ENCODE results near the gene COQ3.

DNA sequence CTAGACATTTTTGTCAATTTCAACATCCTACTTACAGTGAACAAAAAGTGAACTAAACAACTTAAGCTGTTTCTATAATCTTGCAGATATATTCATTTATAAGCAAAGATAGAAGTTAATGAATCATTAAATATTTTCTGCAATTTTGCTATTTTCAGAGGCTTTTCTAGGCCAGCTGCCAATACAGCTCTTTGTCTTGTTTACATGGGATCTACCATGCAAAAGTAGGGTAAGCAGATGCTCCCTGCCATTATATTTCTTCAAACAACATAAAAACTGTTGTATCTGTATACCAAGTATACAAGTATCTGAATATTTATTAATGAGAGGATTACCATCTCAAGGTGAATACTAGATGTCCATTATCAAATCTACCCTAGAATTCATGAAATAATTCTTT lies 15.7 kb upstream of the COQ3 start:
- TF ChIP-seq, protein P1, sequence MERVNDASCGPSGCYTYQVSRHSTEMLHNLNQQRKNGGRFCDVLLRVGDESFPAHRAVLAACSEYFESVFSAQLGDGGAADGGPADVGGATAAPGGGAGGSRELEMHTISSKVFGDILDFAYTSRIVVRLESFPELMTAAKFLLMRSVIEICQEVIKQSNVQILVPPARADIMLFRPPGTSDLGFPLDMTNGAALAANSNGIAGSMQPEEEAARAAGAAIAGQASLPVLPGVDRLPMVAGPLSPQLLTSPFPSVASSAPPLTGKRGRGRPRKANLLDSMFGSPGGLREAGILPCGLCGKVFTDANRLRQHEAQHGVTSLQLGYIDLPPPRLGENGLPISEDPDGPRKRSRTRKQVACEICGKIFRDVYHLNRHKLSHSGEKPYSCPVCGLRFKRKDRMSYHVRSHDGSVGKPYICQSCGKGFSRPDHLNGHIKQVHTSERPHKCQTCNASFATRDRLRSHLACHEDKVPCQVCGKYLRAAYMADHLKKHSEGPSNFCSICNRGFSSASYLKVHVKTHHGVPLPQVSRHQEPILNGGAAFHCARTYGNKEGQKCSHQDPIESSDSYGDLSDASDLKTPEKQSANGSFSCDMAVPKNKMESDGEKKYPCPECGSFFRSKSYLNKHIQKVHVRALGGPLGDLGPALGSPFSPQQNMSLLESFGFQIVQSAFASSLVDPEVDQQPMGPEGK (CRISPR knock-in tag; IDR thresholded peaks at IDR 0.05; ENCODE audit: borderline replicate concordance), result no peak
- TF ChIP-seq BACH2 (CRISPR knock-in tag; IDR thresholded peaks at IDR 0.05; ENCODE audit: borderline replicate concordance), result no peak
- TF ChIP-seq, protein P2, sequence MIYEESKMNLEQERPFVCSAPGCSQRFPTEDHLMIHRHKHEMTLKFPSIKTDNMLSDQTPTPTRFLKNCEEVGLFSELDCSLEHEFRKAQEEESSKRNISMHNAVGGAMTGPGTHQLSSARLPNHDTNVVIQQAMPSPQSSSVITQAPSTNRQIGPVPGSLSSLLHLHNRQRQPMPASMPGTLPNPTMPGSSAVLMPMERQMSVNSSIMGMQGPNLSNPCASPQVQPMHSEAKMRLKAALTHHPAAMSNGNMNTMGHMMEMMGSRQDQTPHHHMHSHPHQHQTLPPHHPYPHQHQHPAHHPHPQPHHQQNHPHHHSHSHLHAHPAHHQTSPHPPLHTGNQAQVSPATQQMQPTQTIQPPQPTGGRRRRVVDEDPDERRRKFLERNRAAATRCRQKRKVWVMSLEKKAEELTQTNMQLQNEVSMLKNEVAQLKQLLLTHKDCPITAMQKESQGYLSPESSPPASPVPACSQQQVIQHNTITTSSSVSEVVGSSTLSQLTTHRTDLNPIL (CRISPR knock-in tag; IDR thresholded peaks at IDR 0.05; ENCODE audit: low read depth), result no peak
- TF ChIP-seq, protein P3, sequence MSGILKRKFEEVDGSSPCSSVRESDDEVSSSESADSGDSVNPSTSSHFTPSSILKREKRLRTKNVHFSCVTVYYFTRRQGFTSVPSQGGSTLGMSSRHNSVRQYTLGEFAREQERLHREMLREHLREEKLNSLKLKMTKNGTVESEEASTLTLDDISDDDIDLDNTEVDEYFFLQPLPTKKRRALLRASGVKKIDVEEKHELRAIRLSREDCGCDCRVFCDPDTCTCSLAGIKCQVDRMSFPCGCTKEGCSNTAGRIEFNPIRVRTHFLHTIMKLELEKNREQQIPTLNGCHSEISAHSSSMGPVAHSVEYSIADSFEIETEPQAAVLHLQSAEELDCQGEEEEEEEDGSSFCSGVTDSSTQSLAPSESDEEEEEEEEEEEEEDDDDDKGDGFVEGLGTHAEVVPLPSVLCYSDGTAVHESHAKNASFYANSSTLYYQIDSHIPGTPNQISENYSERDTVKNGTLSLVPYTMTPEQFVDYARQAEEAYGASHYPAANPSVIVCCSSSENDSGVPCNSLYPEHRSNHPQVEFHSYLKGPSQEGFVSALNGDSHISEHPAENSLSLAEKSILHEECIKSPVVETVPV (CRISPR knock-in tag; IDR thresholded peaks at IDR 0.05), result no peak
- no peak for TF ChIP-seq ISL1 (CRISPR knock-in tag; IDR thresholded peaks at IDR 0.05)
- no peak for TF ChIP-seq ZNF565 (CRISPR knock-in tag; conservative IDR thresholded peaks at IDR 0.05; ENCODE audit: low read depth)
- no peak for TF ChIP-seq ZFP30 (CRISPR knock-in tag; IDR thresholded peaks at IDR 0.05)
- no peak for TF ChIP-seq OSR1 (CRISPR knock-in tag; IDR thresholded peaks at IDR 0.05)
